ENCODE results near the gene NFS1. TPM values are rescaled to one million over a fixed set of nuclear protein-coding genes. Genes with fewer than 3 reads are reported as not detected.
"Not testable (repeated sequence)": the region's sequence is repeated elsewhere in the genome, so short reads cannot be mapped to it uniquely, and the experiment has no call there.

Gene NFS1
- total RNA-seq, 1 donor from 2014 or later = 22.2 TPM

DNA sequence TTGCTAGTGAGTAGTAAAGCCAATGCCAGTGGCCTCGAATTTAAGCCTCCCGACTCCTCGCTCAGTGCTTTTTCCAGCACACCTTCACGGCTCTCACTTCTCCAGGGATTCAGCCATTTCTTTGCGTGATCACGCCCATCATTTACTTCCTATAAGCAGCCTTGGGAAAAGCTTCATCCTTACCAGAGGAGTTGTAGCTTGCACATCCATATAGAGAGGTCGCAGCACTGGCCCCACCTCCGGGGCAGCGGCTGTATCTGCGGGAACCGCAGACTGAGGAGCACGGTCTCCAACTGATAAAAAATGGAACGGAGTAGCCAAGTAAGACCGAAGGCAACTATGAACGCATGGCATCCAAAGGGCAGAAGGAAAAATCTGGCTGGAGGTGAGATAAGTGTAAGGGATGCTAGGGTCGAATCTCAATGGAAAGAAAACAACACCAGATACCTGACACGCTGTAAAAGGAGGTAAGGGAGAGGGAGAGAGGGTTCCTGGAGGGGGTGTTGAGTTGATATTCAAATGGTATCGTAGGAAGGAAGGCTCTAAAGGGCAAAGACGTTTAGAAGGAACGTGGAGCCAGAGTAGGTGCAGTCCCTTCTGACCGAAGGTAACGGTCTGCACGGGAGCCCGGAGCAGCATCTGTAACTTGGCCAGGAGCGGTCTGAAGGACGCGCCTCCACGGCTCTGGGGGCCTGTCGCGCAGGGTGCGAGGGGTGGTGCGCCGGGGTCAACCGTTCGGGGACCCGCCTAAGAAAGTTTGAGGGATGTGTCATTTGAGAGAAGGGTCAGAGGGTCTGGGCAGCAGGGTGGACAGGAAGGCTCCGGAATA is 640 bp downstream of the NFS1 start:
- TF ChIP-seq, protein P1, sequence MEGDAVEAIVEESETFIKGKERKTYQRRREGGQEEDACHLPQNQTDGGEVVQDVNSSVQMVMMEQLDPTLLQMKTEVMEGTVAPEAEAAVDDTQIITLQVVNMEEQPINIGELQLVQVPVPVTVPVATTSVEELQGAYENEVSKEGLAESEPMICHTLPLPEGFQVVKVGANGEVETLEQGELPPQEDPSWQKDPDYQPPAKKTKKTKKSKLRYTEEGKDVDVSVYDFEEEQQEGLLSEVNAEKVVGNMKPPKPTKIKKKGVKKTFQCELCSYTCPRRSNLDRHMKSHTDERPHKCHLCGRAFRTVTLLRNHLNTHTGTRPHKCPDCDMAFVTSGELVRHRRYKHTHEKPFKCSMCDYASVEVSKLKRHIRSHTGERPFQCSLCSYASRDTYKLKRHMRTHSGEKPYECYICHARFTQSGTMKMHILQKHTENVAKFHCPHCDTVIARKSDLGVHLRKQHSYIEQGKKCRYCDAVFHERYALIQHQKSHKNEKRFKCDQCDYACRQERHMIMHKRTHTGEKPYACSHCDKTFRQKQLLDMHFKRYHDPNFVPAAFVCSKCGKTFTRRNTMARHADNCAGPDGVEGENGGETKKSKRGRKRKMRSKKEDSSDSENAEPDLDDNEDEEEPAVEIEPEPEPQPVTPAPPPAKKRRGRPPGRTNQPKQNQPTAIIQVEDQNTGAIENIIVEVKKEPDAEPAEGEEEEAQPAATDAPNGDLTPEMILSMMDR (IDR thresholded peaks at IDR 0.05) = no peak
- no peak for DNase-seq
- H3K27me3 ChIP-seq (ENCODE audit: low read depth) = no peaks in the 10 kb centered on the region
- H3K4me3 ChIP-seq = peak overlapping the region; percentile 82
- ATAC-seq = peak; percentile 64 to 65
- H3K27ac ChIP-seq = peak overlapping the region; percentile 93
- H3K9me3 ChIP-seq = no peaks in the 10 kb centered on the region
- H3K36me3 ChIP-seq = peaks cover 52% of the 10 kb centered on the region
- intact Hi-C loops (cut with DNase I) = no loop called here
- peaks cover 28% of the 10 kb centered on the region for H3K4me1 ChIP-seq

DNA sequence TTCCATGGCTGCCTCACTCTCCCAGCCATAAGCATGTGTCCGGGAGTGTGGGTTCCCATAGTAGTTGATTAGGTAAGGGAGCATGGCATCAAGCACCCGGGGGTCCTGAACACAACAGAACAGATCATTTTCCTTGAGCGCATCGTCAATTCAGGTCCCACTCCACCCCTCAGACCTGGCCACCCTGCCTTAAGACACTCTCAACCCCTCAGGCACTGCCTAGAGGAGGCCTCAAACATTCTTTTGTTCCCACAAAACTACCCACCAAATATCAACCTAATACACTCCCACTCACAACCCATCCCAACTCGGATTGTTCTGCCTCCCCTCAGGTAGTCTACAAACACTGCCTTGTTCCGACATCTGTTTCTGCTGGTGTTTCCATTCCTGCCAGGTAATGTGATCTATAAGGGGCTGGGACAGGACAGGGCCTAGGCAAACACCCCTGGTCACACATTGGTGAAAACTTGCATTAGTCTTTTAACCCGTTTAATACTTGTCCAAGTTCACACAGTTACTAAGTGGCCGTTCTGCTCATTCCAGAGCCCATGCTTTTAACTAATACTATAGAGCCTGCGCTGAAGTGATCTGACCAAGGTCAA is 1.4 kb downstream of the NFS1 start:
- Histone ChIP-seq H3K27me3 (ENCODE audit: low read depth) (no peaks in the 10 kb centered on the region), H3K9me3 (no peaks in the 10 kb centered on the region), H3K4me1 (peaks cover 28% of the 10 kb centered on the region), H3K4me3 (peak overlapping the region; percentile 82), H3K36me3 (peaks cover 52% of the 10 kb centered on the region), H3K27ac (no peak overlapping the region)
- TF ChIP-seq, protein P1 (IDR thresholded peaks at IDR 0.05) = no peak
- intact Hi-C loops (cut with DNase I) = no loop called here
- no peak for ATAC-seq
- no peak for DNase-seq

DNA sequence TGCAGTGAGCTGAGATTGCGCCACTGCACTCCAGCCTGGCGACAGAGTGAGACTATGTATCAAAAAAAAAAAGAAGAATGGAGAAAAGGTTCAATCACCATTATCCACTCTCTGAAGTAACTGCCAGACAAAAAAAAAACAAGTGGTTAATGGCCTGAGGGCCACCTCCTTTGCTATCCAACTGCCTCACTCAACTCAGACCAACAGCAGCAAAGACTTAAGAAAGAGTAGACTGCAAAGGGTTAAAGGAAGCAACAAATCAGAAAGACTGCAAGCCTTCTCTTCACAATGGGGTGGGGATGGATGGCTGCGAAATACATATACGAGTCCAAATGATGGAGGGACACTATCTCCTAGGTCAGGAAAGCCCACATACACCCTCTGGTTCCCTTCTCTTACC is 3.2 kb downstream of the NFS1 start:
- TF ChIP-seq, protein P1 (IDR thresholded peaks at IDR 0.05) = no peak
- no peak for ATAC-seq
- Histone ChIP-seq H3K4me3 (no peak overlapping the region), H3K4me1 (peaks cover 28% of the 10 kb centered on the region), H3K27ac (no peak overlapping the region), H3K9me3 (no peaks in the 10 kb centered on the region), H3K36me3 (peaks cover 57% of the 10 kb centered on the region), H3K27me3 (ENCODE audit: low read depth) (no peaks in the 10 kb centered on the region)
- DNase-seq = no peak
- intact Hi-C loops (cut with DNase I) = no loop called here

DNA sequence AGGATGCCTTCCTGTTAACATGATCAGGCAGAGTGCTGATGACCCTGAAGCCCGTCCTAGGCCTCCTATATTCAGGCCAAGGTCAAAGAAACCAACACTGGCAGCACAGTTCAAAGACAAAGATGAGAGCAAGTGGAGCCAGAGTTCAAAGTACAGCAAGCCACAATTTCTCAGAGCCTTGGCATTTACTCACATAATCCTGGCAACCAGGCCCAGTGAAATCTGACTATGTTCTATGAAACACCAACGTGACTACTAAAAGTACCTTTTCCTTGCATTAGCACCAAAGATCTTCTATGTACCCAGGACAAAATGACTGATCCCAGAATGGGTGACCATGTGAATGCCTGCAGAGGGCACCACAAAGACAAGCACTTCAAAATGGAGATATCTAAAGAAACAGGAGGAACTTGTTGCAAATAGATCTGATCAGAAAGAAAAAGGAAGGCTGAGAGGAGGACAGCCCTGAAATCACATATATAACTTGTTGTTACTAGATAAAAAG is 3.9 kb downstream of the NFS1 start:
- TF ChIP-seq, protein P1 (IDR thresholded peaks at IDR 0.05) = no peak
- DNase-seq = no peak
- no peaks in the 10 kb centered on the region for H3K9me3 ChIP-seq
- no peak for ATAC-seq
- H3K27me3 ChIP-seq (ENCODE audit: low read depth) = no peaks in the 10 kb centered on the region
- H3K36me3 ChIP-seq = peaks cover 62% of the 10 kb centered on the region
- H3K27ac ChIP-seq = no peak overlapping the region
- H3K4me3 ChIP-seq = no peak overlapping the region
- H3K4me1 ChIP-seq = peaks cover 22% of the 10 kb centered on the region
- intact Hi-C loops (cut with DNase I) = no loop called here

DNA sequence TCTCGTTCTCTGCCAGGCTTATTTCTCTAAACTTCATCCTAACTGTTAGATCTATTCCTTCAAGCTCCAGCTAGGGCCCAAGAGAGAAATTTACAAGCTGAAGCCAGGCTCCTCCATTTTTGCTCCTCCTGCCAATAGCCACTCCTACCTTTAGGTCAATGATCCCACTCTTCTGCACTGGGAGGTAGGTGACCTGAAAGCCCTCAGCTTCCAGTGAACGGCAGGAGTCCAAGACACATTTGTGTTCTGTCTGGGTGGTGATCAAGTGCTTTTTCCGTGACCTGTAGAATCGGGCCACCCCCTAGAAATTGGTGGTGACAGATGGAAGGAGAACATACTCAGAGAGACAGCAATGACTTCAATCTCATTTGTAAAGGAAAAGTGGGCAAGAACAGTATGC is 8.9 kb downstream of the NFS1 start:
- intact Hi-C loops (cut with DNase I) = no loop called here
- Histone ChIP-seq H3K36me3 (peaks cover 97% of the 10 kb centered on the region), H3K27me3 (ENCODE audit: low read depth) (no peaks in the 10 kb centered on the region), H3K27ac (no peak overlapping the region), H3K9me3 (no peaks in the 10 kb centered on the region), H3K4me3 (no peak overlapping the region), H3K4me1 (no peaks in the 10 kb centered on the region)
- TF ChIP-seq, protein P1 (IDR thresholded peaks at IDR 0.05) = no peak
- ATAC-seq (no peak), DNase-seq (no peak)

DNA sequence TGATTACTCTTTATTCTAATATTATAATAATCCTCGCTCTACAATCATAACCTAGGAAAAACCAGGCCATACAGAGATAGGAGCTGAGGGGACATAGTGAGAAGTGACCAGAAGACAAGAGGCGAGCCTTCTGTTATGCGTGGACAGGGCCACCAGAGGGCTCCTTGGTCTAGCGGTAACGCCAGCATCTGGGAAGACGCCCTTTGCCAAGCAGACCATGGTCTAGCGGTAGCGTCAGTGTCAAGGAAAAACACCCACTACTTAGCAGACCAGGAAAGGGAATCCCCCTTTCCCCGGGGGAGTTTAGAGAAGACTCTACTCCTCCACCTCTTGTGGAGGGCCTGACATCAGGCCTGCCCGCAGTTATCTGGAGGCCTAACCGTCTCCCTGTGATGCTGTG is 12.3 kb downstream of the NFS1 start:
- H3K36me3 ChIP-seq = peaks cover 78% of the 10 kb centered on the region
- ATAC-seq; H3K27me3 ChIP-seq (ENCODE audit: low read depth); DNase-seq; H3K4me3 ChIP-seq; H3K27ac ChIP-seq; H3K9me3 ChIP-seq; intact Hi-C loops (cut with DNase I); H3K4me1 ChIP-seq: not testable (repeated sequence)

DNA sequence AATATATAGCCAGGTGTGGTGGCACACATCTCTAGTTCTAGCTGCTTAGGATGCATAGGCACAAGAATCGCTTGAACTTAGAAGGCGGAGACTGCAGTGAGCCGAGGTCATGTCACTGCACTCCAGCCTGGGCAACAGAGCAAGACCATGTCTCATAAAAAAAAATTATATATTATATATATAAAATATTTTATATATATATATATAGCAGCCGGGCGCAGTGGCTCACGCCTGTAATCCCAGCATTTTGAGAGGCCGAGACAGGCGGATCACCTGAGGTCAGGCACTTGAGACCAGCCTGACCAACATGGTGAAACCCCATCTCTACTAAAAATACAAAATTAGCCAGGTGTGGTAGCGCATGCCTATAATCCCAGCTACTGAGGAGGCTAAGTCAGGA is 13.8 kb downstream of the NFS1 start:
- ATAC-seq; H3K9me3 ChIP-seq; H3K27me3 ChIP-seq (ENCODE audit: low read depth); H3K4me1 ChIP-seq; intact Hi-C loops (cut with DNase I); H3K27ac ChIP-seq; H3K4me3 ChIP-seq; DNase-seq: not testable (repeated sequence)
- peaks cover 69% of the 10 kb centered on the region for H3K36me3 ChIP-seq

Data from lower lobe of right lung (tissue), 2 donors.